ENCODE data around the gene ARHGEF12. TPM values are rescaled to one million over a fixed set of nuclear protein-coding genes. Genes with fewer than 3 reads are reported as not detected.

Gene ARHGEF12
- total RNA-seq, 1 experiment from 2014 or later, result 41.0 TPM

GRCh38 chr11:120492486-120492885, 156.3 kb downstream of the ARHGEF12 start:
- Histone ChIP-seq H3K79me2 (ENCODE audit: low read length) (no peaks in the 10 kb centered on the region), H3K27me3 (ENCODE audit: low read length) (no peaks in the 10 kb centered on the region), H3K27ac (ENCODE audit: low read length) (no peak overlapping the region), H3K4me2 (ENCODE audit: low read length) (no peak overlapping the region), H3K9ac (ENCODE audit: low read length) (no peak overlapping the region), H3K4me3 (ENCODE audit: low read length) (no peak overlapping the region), H3K9me3 (ENCODE audit: low read length) (no peaks in the 10 kb centered on the region), H3K4me1 (ENCODE audit: insufficient read depth, low read length) (no peaks in the 10 kb centered on the region), H3K9me2 (replicated peaks; ENCODE audit: low read length) (no peaks in the 10 kb centered on the region), H3K36me3 (ENCODE audit: low read depth, low read length) (no peaks in the 10 kb centered on the region), H4K20me1 (ENCODE audit: low read length) (no peaks in the 10 kb centered on the region), H2AFZ (ENCODE audit: low read length) (no peak overlapping the region), H3F3A (ENCODE audit: low read length, unreplicated experiment) (no peaks in the 10 kb centered on the region)
- ChIA-PET POLR2A (ENCODE audit: unreplicated experiment) (no interaction called here), CTCF (no interaction called here)
- DNase-seq (no peak), ATAC-seq (no peak)
- BruUV-seq (replicated peaks), result no TSS peak
- TF ChIP-seq EZH2phosphoT487 (IDR thresholded peaks at IDR 0.05; ENCODE audit: borderline replicate concordance, low read length) (no peak), CTCF (conservative IDR thresholded peaks at IDR 0.05; ENCODE audit: low read depth, low read length) (no peak), EZH2 (IDR thresholded peaks at IDR 0.05; ENCODE audit: low read length, unreplicated experiment) (no peak)
- intact Hi-C loops (cut with micrococcal nuclease), result no loop called here

GRCh38 chr11:120494595-120494994, 158.4 kb downstream of the ARHGEF12 start:
- Histone ChIP-seq H3K27me3 (ENCODE audit: low read length) (no peaks in the 10 kb centered on the region), H3K4me1 (ENCODE audit: insufficient read depth, low read length) (no peaks in the 10 kb centered on the region), H3K4me3 (ENCODE audit: low read length) (no peak overlapping the region), H3F3A (ENCODE audit: low read length, unreplicated experiment) (no peaks in the 10 kb centered on the region), H3K9me2 (replicated peaks; ENCODE audit: low read length) (no peaks in the 10 kb centered on the region), H4K20me1 (ENCODE audit: low read length) (no peaks in the 10 kb centered on the region), H3K79me2 (ENCODE audit: low read length) (no peaks in the 10 kb centered on the region), H3K36me3 (ENCODE audit: low read depth, low read length) (no peaks in the 10 kb centered on the region), H3K9me3 (ENCODE audit: low read length) (no peaks in the 10 kb centered on the region), H2AFZ (ENCODE audit: low read length) (no peak overlapping the region), H3K4me2 (ENCODE audit: low read length) (no peak overlapping the region), H3K9ac (ENCODE audit: low read length) (no peak overlapping the region), H3K27ac (ENCODE audit: low read length) (no peak overlapping the region)
- CTCF ChIA-PET, result no interaction called here
- no TSS peak for BruUV-seq (replicated peaks)
- POLR2A ChIA-PET (ENCODE audit: unreplicated experiment), result no interaction called here
- DNase-seq (no peak), ATAC-seq (no peak)
- no peak for TF ChIP-seq EZH2 (IDR thresholded peaks at IDR 0.05; ENCODE audit: low read length, unreplicated experiment)
- intact Hi-C loops (cut with micrococcal nuclease), result no loop called here

- Histone ChIP-seq H3K4me2 (ENCODE audit: low read length) (no peak overlapping the region), H3K9me2 (replicated peaks; ENCODE audit: low read length) (no peaks in the 10 kb centered on the region), H3F3A (ENCODE audit: low read length, unreplicated experiment) (no peaks in the 10 kb centered on the region), H2AFZ (ENCODE audit: low read length) (no peak overlapping the region), H3K4me1 (ENCODE audit: insufficient read depth, low read length) (no peaks in the 10 kb centered on the region), H3K36me3 (ENCODE audit: low read depth, low read length) (no peaks in the 10 kb centered on the region), H3K79me2 (ENCODE audit: low read length) (no peaks in the 10 kb centered on the region), H3K9ac (ENCODE audit: low read length) (no peak overlapping the region), H4K20me1 (ENCODE audit: low read length) (no peaks in the 10 kb centered on the region), H3K9me3 (ENCODE audit: low read length) (no peaks in the 10 kb centered on the region), H3K27me3 (ENCODE audit: low read length) (peaks cover 19% of the 10 kb centered on the region; the same call in 1 of the 2 replicates), H3K27ac (ENCODE audit: low read length) (no peak overlapping the region), H3K4me3 (ENCODE audit: low read length) (no peak overlapping the region)
- DNase-seq, result no peak
- no peak for TF ChIP-seq EZH2phosphoT487 (IDR thresholded peaks at IDR 0.05; ENCODE audit: borderline replicate concordance, low read length)
- no peak for TF ChIP-seq CTCF (conservative IDR thresholded peaks at IDR 0.05; ENCODE audit: low read depth, low read length)
- TF ChIP-seq EZH2 (IDR thresholded peaks at IDR 0.05; ENCODE audit: low read length, unreplicated experiment), result no peak
- no TSS peak for BruUV-seq (replicated peaks)
- ATAC-seq, result no peak
- POLR2A ChIA-PET (ENCODE audit: unreplicated experiment), result no interaction called here
- CTCF ChIA-PET, result no interaction called here
- intact Hi-C loops (cut with micrococcal nuclease), result no loop called here
Measured at GRCh38 chr11:120499088-120499487, 162.9 kb downstream of the ARHGEF12 start.
